IMR-90 (cell line): ENCODE results near the gene SIGLEC12. TPM values are rescaled to one million over a fixed set of nuclear protein-coding genes. Genes with fewer than 3 reads are reported as not detected.

Experiments
- ATAC-seq: fragments of 200-7000 bp; cut with Tn5 transposase; 2 replicates; pipeline ENCODE4 v1.9.1; 2020; ENCODE audit warnings: low read depth, mild to moderate bottlenecking, moderate library complexity
- BruUV-seq: library from RNA; stranded (reverse); fragments of 400-500 nt; replicated peaks from 2 replicates; lab custom pipeline; 2021; lab: Mats Ljungman, UMichigan
- CTCF ChIA-PET: fragments of 300-600 bp; formaldehyde crosslinking; extraction: SDS; loops from one replicate; lab custom pipeline; 2021; ENCODE audit warnings: antibody characterized with exemption; lab: Yijun Ruan, JAX
- POLR2A ChIA-PET: fragments of 300-600 bp; sonication (Branson Sonifier 250); formaldehyde crosslinking; loops from one replicate; lab custom pipeline; 2022; ENCODE audit warnings: antibody characterized with exemption; ENCODE audit not compliant: unreplicated experiment; lab: Charles Lee
- DNase-seq: peaks from one replicate; pipeline ENCODE4 v3.0.0; 2013
- H2AFZ ChIP-seq: replicated peaks from 2 replicates; pipeline ENCODE3; 2013; ENCODE audit warnings: low read length, mild to moderate bottlenecking; ENCODE audit not compliant: poor library complexity
- H2AK5ac ChIP-seq: 2 replicates; pipeline ENCODE4 v1.6.1; 2013; ENCODE audit warnings: low read depth, low read length, inconsistent platforms
- H2AK9ac ChIP-seq: replicated peaks from 2 replicates; pipeline ENCODE3; 2013; ENCODE audit warnings: mild to moderate bottlenecking, low read depth, low read length, moderate library complexity; ENCODE audit not compliant: poor library complexity
- H2BK120ac ChIP-seq: 2 replicates; pipeline ENCODE4 v1.6.1; 2013; ENCODE audit warnings: low read depth, low read length, inconsistent platforms
- H2BK15ac ChIP-seq: 3 replicates; pipeline ENCODE4 v1.6.1; 2013; ENCODE audit warnings: low read depth, low read length, inconsistent platforms
- H2BK20ac ChIP-seq: 2 replicates; pipeline ENCODE4 v1.6.1; 2013; ENCODE audit warnings: low read depth, mild to moderate bottlenecking, inconsistent platforms, low read length, moderate library complexity
- H2BK5ac ChIP-seq: 2 replicates; pipeline ENCODE4 v1.6.1; 2013; ENCODE audit warnings: mild to moderate bottlenecking, low read depth, low read length, inconsistent platforms; ENCODE audit not compliant: poor library complexity, severe bottlenecking
- H3K14ac ChIP-seq: replicated peaks from 2 replicates; pipeline ENCODE4 v1.6.1; 2013; ENCODE audit warnings: low read depth, low read length, inconsistent platforms
- H3K18ac ChIP-seq: 2 replicates; pipeline ENCODE4 v1.6.1; 2013; ENCODE audit warnings: low read depth, low read length, control low read depth
- H3K23ac ChIP-seq: 2 replicates; pipeline ENCODE4 v1.6.1; 2013; ENCODE audit warnings: low read depth, low read length, inconsistent platforms
- H3K27ac ChIP-seq: 2 replicates; pipeline ENCODE4 v1.5.1; 2013; ENCODE audit warnings: mild to moderate bottlenecking, control low read depth, low read length; ENCODE audit not compliant: insufficient read depth
- H3K27me3 ChIP-seq: 2 replicates; pipeline ENCODE4 v1.6.1; 2013; ENCODE audit warnings: low read length; ENCODE audit not compliant: control insufficient read depth, insufficient read depth
- H3K36me3 ChIP-seq: 2 replicates; pipeline ENCODE4 v1.6.1; 2013; ENCODE audit warnings: low read length, mixed read lengths; ENCODE audit not compliant: control insufficient read depth, insufficient read depth
- H3K4ac ChIP-seq: 2 replicates; pipeline ENCODE4 v1.6.1; 2013; ENCODE audit warnings: low read depth, low read length, inconsistent platforms
- H3K4me1 ChIP-seq: 2 replicates; pipeline ENCODE4 v1.6.1; 2013; ENCODE audit warnings: low read length, mixed read lengths; ENCODE audit not compliant: control insufficient read depth, insufficient read depth
- H3K4me2 ChIP-seq: 2 replicates; pipeline ENCODE4 v1.6.1; 2013; ENCODE audit warnings: low read depth, mild to moderate bottlenecking, control low read depth, low read length, moderate library complexity
- H3K4me3 ChIP-seq: 2 replicates; pipeline ENCODE4 v1.5.1; 2013; ENCODE audit warnings: low read depth, mild to moderate bottlenecking, control low read depth, low read length, moderate library complexity; ENCODE audit not compliant: insufficient read depth
- H3K56ac ChIP-seq: 2 replicates; pipeline ENCODE4 v1.6.1; 2013; ENCODE audit warnings: low read length, inconsistent platforms; ENCODE audit not compliant: insufficient read depth; ENCODE audit errors: extremely low read depth
- H3K79me1 ChIP-seq, 2 experiments: 2 replicates each; pipeline ENCODE4 v1.6.1; 2013; ENCODE audit warnings: low read length in 2 of 2, inconsistent platforms in 1 of 2, low read depth in 1 of 2
- H3K9ac ChIP-seq: 2 replicates; pipeline ENCODE4 v1.6.1; 2013; ENCODE audit warnings: low read depth, low read length, control low read depth
- H3K9me1 ChIP-seq: 2 replicates; pipeline ENCODE4 v1.6.1; 2013; ENCODE audit warnings: low read length, inconsistent platforms; ENCODE audit not compliant: insufficient read depth
- H3K9me3 ChIP-seq: 2 replicates; pipeline ENCODE4 v1.6.1; 2013; ENCODE audit warnings: low read length; ENCODE audit not compliant: control insufficient read depth, insufficient read depth
- H4K20me1 ChIP-seq: 2 replicates; pipeline ENCODE4 v1.6.1; 2013; ENCODE audit warnings: low read length, inconsistent platforms; ENCODE audit not compliant: insufficient read depth
- H4K5ac ChIP-seq: 2 replicates; pipeline ENCODE4 v1.6.1; 2013; ENCODE audit warnings: mild to moderate bottlenecking, low read depth, low read length, control low read depth
- H4K8ac ChIP-seq, 2 experiments: 2 replicates each; pipeline ENCODE4 v1.6.1; 2013; ENCODE audit warnings: low read depth in 2 of 2, low read length in 2 of 2, control low read depth in 1 of 2, inconsistent platforms in 1 of 2
- H4K91ac ChIP-seq: 2 replicates; pipeline ENCODE4 v1.6.1; 2013; ENCODE audit warnings: low read depth, low read length, inconsistent platforms; ENCODE audit not compliant: insufficient read depth
- CEBPB ChIP-seq: IDR thresholded peaks from 2 replicates; pipeline ENCODE4 v1.6.1; 2012; ENCODE audit warnings: low read depth, low read length, improper control_type of control experiment
- ELK1 ChIP-seq: fragments of 150-350 bp; IDR thresholded peaks from 2 replicates; pipeline ENCODE4 v1.6.1; 2016; ENCODE audit warnings: low read depth, mild to moderate bottlenecking, low read length, moderate library complexity, borderline replicate concordance
- FOS ChIP-seq: fragments of 150-350 bp; IDR thresholded peaks from 2 replicates; pipeline ENCODE4 v1.6.1; 2016; ENCODE audit warnings: low read depth, low read length
- MAZ ChIP-seq: IDR thresholded peaks from 2 replicates; pipeline ENCODE4 v1.6.1; 2012; ENCODE audit warnings: low read depth, mild to moderate bottlenecking, low read length, improper control_type of control experiment, moderate library complexity, borderline replicate concordance
- NFE2L2 ChIP-seq: fragments of 150-350 bp; IDR thresholded peaks from 2 replicates; pipeline ENCODE4 v1.6.1; 2016; ENCODE audit warnings: low read depth, mild to moderate bottlenecking, low read length
- RAD21 ChIP-seq: IDR thresholded peaks from 2 replicates; pipeline ENCODE4 v1.6.1; 2012; ENCODE audit warnings: low read length, improper control_type of control experiment
- RCOR1 ChIP-seq: IDR thresholded peaks from 2 replicates; pipeline ENCODE4 v1.6.1; 2012; ENCODE audit warnings: mild to moderate bottlenecking, low read length, improper control_type of control experiment; ENCODE audit not compliant: insufficient replicate concordance
- RFX5 ChIP-seq: IDR thresholded peaks from 2 replicates; pipeline ENCODE4 v1.8.0; 2012; ENCODE audit warnings: low read depth, mild to moderate bottlenecking, low read length, moderate library complexity
- WGBS, 2 experiments: methylation state at CpG; one replicate each; pipeline versions ENCODE4 v1.1.5 to v1.1.7; 2013; ENCODE audit warnings: missing lambda C conversion rate in 2 of 2; ENCODE audit not compliant: insufficient read length in 1 of 2; ENCODE audit errors: extremely low coverage in 2 of 2; 5-methylcytosine and 5-hydroxymethylcytosine counted together
- dilution Hi-C: fragments of 300-500 bp; cut with HindIII; formaldehyde crosslinking; loops from one replicate; pipeline ENCODE4 v1.14.3; 2018; ENCODE audit warnings: low sequenced_read_pairs; ENCODE audit not compliant: unreplicated experiment
- in situ Hi-C: fragments of 300-500 bp; cut with MboI; formaldehyde crosslinking; loops from 3 replicates; pipeline ENCODE4 v1.14.3; 2019; ENCODE audit warnings: low sequenced_read_pairs, inconsistent platforms, mixed read lengths
- intact Hi-C: fragments of 100-400 bp; cut with micrococcal nuclease; formaldehyde crosslinking; loops from 2 replicates; pipeline ENCODE4 v1.10.0; 2022
- polyA plus RNA-seq, 3 experiments: library from polyadenylated mRNA; depleted of rRNA; stranded (reverse); fragments of >200 nt; gene quantifications; 2 replicates each; pipeline ENCODE4 v1.2.3, GENCODE V29; 2012; ENCODE audit warnings: low replicate concordance in 1 of 3
- total RNA-seq: library from RNA; depleted of rRNA; stranded (reverse); fragments of >200 nt; gene quantifications from 2 replicates; pipeline ENCODE4 v1.2.3, GENCODE V29; 2012

The SIGLEC12 gene
- total and polyA plus RNA-seq, 2 of the 4 experiments (the other 2 are of a cell fraction) = not detected

- dilution Hi-C loops = no loop called here
- no peak for DNase-seq
Observed at GRCh38 chr19:51549533-51550324, 48.1 kb upstream of the SIGLEC12 start.

More at GRCh38 chr19:51549533-51550324, 48.1 kb upstream of the SIGLEC12 start:
- H3K9ac ChIP-seq = no peak overlapping the region
- H3K4me3 ChIP-seq = no peak overlapping the region
- no peak overlapping the region for H4K8ac ChIP-seq
- no peak overlapping the region for H3K4me2 ChIP-seq
- H2BK20ac ChIP-seq = no peak overlapping the region
- WGBS, 2 experiments = 20% methylated on average over 1 of the region's 8 CpGs; no CpG with 5 or more reads in 1 of the 2 experiments
- peaks cover under 1% of the 10 kb centered on the region; the same call in 1 of the 2 replicates for H3K9me3 ChIP-seq
- no peak for ATAC-seq
- H3K27ac ChIP-seq = no peak overlapping the region
- no peak overlapping the region for H3K56ac ChIP-seq
- no peak overlapping the region for H3K23ac ChIP-seq
- no peak overlapping the region for H4K5ac ChIP-seq
- H3K14ac ChIP-seq = no peak overlapping the region
- H4K20me1 ChIP-seq = no peaks in the 10 kb centered on the region
- H2AFZ ChIP-seq = no peak overlapping the region
- no peaks in the 10 kb centered on the region for H3K27me3 ChIP-seq
- H3K18ac ChIP-seq = no peak overlapping the region
- no peak overlapping the region for H2AK9ac ChIP-seq
- H2BK120ac ChIP-seq = no peak overlapping the region
- H3K4me1 ChIP-seq = no peaks in the 10 kb centered on the region
- no TSS peak for BruUV-seq
- no peaks in the 10 kb centered on the region for H3K36me3 ChIP-seq
- H3K79me1 ChIP-seq = no peaks in the 10 kb centered on the region
- POLR2A ChIA-PET = no interaction called here
- intact Hi-C loops (loop anchor here (5.0 kb wide), 1 partner anchor 127 kb away; no protein-coding TSS in a partner anchor), in situ Hi-C loops (no loop called here)
- TF ChIP-seq NFE2L2 (no peak), ELK1 (no peak), RCOR1 (no peak), RAD21 (no peak), FOS (no peak), CEBPB (no peak), MAZ (no peak), RFX5 (no peak)
- no peak overlapping the region for H2BK5ac ChIP-seq
- H2BK15ac ChIP-seq = no peak overlapping the region
- H4K91ac ChIP-seq = no peak overlapping the region
- H3K9me1 ChIP-seq = no peaks in the 10 kb centered on the region
- CTCF ChIA-PET = no interaction called here
- no peak overlapping the region for H2AK5ac ChIP-seq
- no peak overlapping the region for H3K4ac ChIP-seq
